ENCODE results near the gene NCR3LG1.
A peak's percentile ranks its signal among the peaks of the same experiment; 100 is the strongest.

Gene NCR3LG1

DNA sequence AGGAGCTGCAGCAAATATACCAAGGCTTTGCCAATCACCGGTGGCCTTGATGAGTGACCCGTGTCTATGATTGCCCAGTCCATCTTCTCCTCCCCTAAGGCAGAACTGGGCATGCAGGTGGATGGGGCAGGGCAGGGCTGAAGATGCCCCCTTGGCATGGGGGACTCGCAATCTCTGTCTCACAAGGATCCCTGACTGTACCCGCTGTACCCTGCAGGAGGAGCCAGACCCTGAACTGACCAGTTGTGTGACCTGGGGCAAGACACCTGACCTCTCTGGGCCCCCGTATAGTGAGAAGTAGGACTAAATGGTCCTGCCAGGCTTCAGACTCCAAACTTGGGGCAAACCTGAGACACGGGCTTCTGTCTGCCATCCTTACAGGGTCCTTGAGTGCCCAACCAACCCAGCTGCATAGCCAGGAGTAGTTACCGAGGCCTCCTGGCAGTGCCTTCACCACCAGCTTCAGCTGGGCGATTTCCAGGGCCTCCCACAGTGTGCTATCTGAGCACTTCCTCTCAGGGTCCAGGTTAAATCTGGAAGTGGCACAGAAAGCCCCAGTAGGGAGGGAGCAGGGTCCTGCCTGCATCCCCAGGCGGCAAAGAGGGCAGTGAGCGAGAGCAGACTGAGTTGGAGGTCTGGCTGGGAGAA is 43.3 kb downstream of the NCR3LG1 start:
- DNase-seq: no peak

- DNase-seq: no peak
Observed at GRCh38 chr11:17395554-17395961, 44.0 kb downstream of the NCR3LG1 start.

- DNase-seq: no peak
Observed at GRCh38 chr11:17395978-17396377, 44.4 kb downstream of the NCR3LG1 start.

- no peak for DNase-seq
Observed at GRCh38 chr11:17396598-17397310, 45.2 kb downstream of the NCR3LG1 start.

DNA sequence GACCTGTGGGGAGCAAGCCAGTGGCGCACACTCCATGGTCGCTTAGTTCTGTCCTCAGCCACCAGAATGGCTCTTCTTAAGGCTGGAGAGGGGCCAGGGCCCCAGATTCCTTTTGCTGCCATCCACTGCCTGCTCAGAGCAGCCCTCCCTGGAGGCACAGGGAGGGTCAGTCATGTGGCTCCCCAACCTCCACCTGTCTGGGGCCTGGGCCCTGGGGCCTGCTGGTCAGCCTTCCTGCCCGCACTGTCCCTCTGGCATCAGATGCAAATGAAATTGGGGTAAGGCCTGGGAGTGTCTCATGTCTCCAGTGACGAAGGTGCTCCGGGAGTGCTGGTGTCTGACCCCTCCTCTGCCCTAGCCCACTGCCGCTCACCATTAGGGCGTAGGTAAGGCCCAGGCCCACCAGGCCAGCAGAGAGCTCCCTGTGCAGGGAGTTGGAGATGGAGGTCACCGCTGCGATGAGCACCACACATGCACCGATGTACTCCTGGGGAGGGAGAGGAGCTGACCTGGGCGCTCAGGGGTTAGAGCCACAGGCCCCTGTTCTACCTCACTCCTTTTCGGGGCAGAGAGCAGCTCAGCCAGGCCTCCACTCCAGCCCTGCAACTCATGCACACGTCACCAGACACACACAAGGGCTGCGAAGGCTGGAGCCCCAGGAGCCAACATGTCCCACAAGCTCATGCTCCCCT is 45.9 kb downstream of the NCR3LG1 start:
- no peak for DNase-seq

GRCh38 chr11:17399236-17399635 is 47.6 kb downstream of the NCR3LG1 start:
- no peak for DNase-seq

DNA sequence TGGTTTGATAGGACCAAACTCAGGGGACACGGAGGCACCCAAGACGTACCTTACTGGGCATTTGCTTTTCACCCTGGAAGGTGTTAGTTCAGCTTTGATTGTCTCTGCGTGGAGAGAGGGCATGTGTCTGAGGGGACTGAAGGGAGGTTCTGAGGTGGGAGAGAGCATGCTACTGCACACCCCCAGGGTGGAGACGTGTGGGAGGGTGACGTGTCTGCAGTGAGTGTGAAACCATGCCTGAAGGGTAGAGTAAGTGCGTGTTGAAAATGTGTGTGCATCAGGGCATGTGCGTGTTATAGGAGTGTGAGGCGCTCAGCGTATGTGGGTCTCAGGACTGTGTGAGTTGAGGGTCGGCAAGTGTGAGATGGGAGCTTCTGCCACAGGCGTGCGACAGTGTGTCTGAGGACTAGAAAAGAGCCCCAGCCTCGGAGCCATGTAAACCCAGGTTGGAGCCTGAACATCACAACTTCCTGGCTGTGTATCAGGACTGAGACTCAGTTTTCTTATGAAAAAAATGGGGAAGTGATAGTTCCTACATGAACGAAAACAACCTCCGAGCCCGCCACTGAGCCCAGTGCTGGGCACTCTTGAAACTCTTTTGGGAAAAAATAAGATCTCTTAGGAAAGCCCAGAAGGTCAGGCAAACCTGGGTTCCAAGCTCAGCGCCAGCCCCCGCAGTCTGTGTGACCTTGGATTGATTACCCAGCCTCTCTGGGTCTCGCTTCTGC is 48.6 kb downstream of the NCR3LG1 start:
- no peak for DNase-seq

DNA sequence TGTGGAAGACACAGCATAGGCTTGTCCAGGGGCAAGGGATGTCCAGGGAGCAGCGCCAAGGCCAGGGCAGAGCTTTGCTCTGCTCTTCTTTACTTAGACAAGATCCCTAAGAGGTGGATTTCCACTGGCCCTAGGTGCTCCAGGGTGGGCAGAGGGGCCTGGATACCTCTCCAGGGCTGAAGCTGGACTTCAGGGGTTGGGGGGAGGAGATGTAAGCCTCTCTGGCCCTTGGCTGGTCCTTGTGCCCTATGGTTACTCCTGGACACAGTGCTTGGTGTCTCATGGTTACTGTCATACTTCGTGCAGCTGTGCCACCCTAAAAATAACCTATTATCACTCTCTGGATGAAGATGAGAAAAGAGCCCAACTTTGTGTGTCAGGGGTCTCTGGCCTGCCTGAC is 49.7 kb downstream of the NCR3LG1 start:
- DNase-seq: no peak

DNA sequence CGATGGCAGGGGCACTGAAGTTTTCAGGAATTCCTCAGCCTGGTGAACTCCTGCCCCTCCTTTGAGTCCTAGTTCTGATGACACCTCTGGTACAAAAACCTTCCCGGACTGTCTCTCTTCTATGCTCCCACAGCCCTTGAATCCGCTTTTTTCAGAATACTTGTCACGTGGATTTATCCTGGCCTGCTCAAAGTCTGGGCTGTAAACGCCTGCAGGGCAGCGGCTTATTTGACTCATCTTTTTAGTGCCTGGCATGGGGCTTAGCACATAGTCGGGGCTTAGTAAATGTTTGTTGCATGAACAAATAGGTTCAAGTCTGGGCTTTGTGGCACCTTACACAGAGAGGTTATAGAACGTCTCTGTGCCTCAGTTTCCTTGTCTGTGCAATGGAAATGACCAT is 50.2 kb downstream of the NCR3LG1 start:
- DNase-seq: no peak

- DNase-seq: no peak
Observed at GRCh38 chr11:17402486-17402885, 50.9 kb downstream of the NCR3LG1 start.

GRCh38 chr11:17403980-17404759 is 52.6 kb downstream of the NCR3LG1 start:
- DNase-seq: no peak

DNA sequence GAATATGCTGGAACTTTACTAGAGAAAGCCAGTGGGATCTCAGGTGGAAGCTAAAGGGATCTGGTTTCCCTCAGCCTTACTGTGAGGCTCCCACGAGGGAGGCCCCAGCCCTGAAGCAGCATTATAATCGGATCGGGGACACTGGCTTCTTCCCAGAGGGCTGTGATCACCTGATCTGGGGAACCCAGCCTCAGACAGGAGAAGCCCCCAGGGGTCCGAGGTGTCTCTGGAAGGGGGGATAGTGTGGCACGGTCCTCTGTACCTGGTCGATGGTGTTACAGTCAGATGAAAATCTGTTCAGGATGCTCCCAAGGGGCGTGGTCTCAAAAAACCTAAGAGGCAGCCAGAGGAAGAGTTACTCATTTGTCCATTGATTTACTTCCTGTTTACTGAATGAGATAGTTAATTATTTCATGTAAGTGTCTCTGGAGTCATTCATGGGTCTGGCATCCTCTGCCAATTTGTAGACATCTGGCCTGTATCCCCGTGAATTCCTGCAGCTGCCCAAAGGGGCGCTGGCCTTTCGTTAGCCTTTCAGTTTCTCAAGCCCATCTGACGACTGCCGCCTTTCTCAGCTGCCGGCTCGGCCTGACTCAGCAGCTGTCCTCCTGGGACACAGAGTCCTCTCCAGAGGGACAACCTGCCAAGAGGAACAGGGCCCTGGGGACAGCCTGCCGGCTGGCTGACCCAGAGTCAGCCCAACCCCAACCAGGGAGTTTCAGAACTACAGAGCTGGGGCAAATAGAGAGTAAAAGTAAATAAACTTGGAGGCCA is 53.8 kb downstream of the NCR3LG1 start:
- peak; percentile 44 for DNase-seq

- DNase-seq: no peak
Observed at GRCh38 chr11:17406082-17406817, 54.6 kb downstream of the NCR3LG1 start.

DNA sequence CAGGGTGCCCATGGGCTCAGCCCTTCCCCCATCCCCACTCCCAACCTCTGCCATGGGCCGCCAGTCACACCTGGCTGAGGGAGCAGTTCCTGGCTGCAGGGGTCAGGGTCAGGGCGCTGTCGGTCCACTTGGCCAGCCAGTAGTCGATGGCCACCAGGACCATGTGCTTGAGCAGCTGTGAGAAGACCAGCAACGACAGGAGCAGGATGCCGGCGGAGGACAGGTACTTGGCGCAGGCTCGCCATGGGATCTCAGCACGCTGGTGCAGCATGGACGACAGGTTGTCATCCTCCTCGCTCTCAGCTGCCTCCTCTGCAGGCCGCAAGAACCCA is 55.2 kb downstream of the NCR3LG1 start:
- DNase-seq: no peak

- DNase-seq: no peak
Observed at GRCh38 chr11:17407575-17407974, 56.0 kb downstream of the NCR3LG1 start.

DNA sequence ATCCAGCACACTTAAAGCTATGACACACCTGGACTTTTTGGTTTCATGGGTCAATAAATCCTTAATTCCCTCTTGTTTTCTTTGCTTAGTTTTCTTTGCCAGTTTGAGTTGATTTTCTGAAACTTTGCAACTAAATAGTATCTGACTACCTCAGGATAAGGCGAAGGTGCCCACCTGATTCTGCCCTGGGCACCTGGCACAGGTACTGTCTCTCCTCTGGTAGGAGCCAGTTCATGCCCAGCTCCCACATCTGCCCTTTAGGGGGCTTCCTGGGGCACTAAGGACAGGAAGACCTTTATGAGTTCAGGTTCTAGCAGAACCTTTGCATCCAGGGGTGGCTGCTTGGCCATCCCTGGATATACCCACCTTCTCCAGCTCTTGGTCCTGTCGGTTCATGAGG is 56.4 kb downstream of the NCR3LG1 start:
- no peak for DNase-seq

DNA sequence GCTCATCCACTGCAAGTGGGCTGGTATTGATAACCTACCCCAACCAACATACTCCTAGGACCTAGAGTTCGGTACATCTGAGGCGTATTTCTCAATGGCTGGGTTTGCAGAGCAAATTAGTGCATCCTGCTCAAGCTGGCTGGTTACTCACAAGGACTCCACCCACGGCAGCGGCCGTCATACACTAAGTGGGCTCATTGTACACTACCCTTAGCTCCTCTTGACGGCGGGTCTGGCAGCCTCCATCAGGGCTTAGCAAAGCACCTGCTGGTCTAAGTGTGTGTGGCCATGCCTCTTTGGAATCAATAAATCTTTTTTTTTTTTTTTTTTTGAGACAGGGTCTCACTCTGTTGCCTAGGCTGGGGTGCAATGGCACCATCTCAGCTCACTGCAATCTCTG is 57.0 kb downstream of the NCR3LG1 start:
- no peak for DNase-seq

DNA sequence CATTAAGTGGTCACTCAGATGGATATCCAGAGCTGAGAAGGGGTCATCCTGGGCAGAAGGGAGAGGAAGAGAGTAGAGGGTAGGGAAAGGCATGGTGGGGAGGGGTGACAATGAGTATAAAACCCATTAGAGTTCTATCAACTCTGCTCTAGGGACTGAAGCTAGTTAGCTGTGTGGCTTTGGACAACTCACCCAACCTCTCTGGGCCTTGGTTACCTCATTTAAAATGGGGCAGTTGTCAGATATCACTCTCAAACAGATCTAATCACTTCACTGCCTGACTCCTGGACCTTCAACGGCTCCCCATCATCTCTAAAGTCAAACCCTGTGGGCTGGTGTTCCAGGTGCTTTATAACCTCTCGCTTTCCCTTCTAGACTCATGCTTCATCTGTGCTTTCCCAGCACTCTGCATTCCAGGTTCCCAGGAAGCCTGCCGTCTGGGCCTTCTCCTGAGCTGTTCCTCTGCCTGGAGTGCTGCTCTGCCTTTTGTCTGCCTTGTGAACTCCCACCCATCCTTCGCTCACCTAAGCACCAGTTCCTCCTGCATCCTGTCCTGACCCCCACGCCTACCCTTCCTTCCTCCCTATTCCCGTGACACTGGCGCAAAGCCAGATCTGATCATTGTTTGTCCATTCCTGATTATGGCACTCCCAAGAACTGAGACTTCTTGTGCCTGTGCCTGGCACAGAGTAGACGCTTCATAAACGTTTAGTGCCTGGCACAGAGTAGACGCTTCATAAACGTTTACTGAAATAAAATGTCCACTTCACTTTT is 59.2 kb downstream of the NCR3LG1 start:
- no peak for DNase-seq

- DNase-seq: no peak
Observed at GRCh38 chr11:17411418-17411817, 59.8 kb downstream of the NCR3LG1 start.

DNA sequence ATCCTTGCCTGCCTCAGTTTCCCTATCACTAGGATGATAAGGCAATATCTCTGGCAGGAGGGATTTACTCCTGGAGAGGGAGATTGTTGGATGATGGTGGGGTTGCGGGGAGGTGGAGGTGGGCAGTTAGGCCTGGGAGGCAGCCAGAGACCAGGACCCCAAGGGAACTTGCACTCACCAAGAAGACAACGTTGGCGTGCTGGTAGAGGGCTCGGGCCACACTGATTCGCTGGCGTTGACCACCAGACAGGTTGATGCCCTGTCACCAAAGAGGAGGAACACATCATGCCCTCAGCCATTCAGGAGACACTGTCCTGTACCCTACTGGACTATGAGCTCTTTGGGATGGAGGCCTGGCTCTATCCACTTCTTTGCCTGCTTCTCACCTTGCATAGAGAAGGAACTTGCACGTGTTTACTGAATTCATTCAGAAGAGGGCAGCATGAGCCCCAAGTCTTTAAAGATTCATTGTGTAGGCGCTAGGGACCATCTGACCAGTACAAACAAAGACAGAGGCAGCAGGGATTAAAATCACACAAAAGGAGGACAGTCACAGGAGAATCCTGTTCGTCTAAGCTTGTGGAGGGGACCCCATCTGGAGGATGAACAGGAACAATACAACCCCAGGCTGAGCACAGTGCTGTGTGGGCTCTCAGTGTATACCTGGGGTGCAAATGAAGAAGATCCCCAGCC is 61.0 kb downstream of the NCR3LG1 start:
- peak; percentile 30 for DNase-seq
